ENCODE data around the gene OGFOD3.

- TF ChIP-seq CTCF (conservative IDR thresholded peaks at IDR 0.05; ENCODE audit: low read depth, low read length), result no peak
- no peak for TF ChIP-seq EZH2 (IDR thresholded peaks at IDR 0.05; ENCODE audit: borderline replicate concordance, low read depth, low read length, poor library complexity, severe bottlenecking)
Observed at GRCh38 chr17:82436601-82437324, 18.4 kb upstream of the OGFOD3 start.

All from A673 (cell line).